RWPE2 (cell line): ENCODE measurements around the gene RELL1.

Experiments used
- ATAC-seq: fragments of 200-7000 bp; cut with Tn5 transposase; 3 replicates; pipeline ENCODE4 v1.9.1; 2021; ENCODE audit warnings: low read depth
- DNase-seq: peaks from one replicate; pipeline ENCODE4 v3.0.0-alpha.2; 2020; ENCODE audit warnings: low spot score
- H3K27ac ChIP-seq: fragments of 450-650 bp; 2 replicates; pipeline ENCODE4 v1.5.1; 2017; ENCODE audit warnings: mild to moderate bottlenecking; ENCODE audit not compliant: poor library complexity, severe bottlenecking
- H3K27me3 ChIP-seq: fragments of 250-450 bp; sonication (Bioruptor Pico); 2 replicates; pipeline ENCODE4 v1.5.1; 2021; ENCODE audit warnings: mild to moderate bottlenecking, moderate library complexity; ENCODE audit not compliant: insufficient read depth, poor library complexity, severe bottlenecking
- H3K36me3 ChIP-seq: fragments of 250-450 bp; sonication (Bioruptor Pico); 2 replicates; pipeline ENCODE4 v1.5.1; 2020; ENCODE audit warnings: low read depth, mild to moderate bottlenecking, moderate library complexity
- H3K4me1 ChIP-seq: fragments of 250-450 bp; sonication (Bioruptor Pico); 2 replicates; pipeline ENCODE4 v1.5.1; 2021; ENCODE audit warnings: mild to moderate bottlenecking, moderate library complexity; ENCODE audit not compliant: insufficient read depth, poor library complexity, severe bottlenecking
- H3K4me3 ChIP-seq: fragments of 250-450 bp; sonication (Bioruptor Pico); 2 replicates; pipeline ENCODE4 v1.5.1; 2021; ENCODE audit warnings: mild to moderate bottlenecking, moderate library complexity; ENCODE audit not compliant: severe bottlenecking
- H3K9me3 ChIP-seq: fragments of 250-450 bp; sonication (Bioruptor Pico); 2 replicates; pipeline ENCODE4 v1.5.1; 2021; ENCODE audit warnings: mild to moderate bottlenecking, moderate library complexity; ENCODE audit not compliant: severe bottlenecking
- CTCF ChIP-seq: fragments of 450-650 bp; IDR thresholded peaks from one replicate; pipeline ENCODE4 v1.5.1; 2017; ENCODE audit warnings: mild to moderate bottlenecking, moderate library complexity; ENCODE audit not compliant: poor library complexity, severe bottlenecking

RELL1 gene

DNA sequence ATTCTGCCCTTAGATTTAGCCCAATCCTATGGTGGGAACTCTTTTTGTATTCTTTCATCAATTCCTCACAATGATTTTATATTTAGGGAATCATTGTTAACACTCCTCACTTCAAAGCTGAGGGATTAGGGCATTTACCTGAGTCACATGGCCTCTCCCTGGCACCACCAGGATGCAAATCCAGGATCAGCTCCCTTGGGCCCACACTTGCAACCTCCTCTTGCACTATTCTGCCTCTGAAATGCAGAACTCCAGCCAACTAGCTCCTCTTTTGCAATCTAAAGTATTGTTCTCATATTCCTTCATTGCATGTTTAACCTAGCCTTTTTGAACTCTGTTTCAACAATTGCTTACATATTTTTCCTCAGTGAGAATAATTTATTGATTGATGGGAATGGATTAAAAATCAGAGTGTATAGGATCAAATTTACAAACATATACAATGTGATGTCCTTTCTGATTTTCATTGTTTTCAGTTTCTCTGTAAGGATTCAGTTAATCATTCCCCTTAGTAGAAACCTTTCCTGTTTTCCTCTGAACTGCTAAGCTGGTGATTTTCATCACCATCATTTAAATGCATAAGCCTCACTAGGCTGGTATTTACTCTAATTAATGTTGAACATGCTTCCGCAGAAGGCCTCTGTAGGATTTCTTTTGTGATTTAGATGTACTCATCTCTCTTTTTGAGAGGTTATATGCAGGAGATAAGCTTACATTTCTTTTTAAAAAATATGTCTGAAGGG lies 3.3 kb upstream of the RELL1 start:
- no peak for TF ChIP-seq CTCF
- Histone ChIP-seq H3K9me3 (no peaks in the 10 kb centered on the region), H3K27me3 (no peaks in the 10 kb centered on the region), H3K4me3 (no peak overlapping the region), H3K27ac (no peak overlapping the region), H3K4me1 (peaks cover 13% of the 10 kb centered on the region), H3K36me3 (no peaks in the 10 kb centered on the region)
- ATAC-seq (no peak), DNase-seq (no peak)

DNA sequence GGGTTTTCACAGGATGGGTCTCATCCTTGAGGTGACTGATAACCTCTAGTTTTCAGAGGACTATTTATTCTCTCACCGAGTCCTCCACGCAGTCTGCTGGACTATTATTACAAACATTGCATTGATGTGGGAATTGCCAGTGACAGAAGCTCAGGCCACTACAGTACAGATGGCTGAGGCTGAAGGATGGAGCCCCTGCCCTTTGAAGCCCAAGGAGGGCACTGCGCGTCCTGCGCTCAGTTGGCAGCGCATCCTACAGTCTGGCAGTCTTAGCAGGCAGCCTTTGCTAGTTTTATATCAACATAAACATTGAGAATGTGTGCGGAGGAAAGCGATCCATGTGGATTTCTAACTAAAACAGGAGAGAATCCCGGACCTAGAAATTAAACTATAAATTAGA lies 1.5 kb upstream of the RELL1 start:
- no peak overlapping the region for H3K4me3 ChIP-seq
- ATAC-seq (no peak), DNase-seq (no peak)
- TF ChIP-seq CTCF = no peak
- H3K36me3 ChIP-seq = no peaks in the 10 kb centered on the region
- no peaks in the 10 kb centered on the region for H3K27me3 ChIP-seq
- H3K9me3 ChIP-seq = no peaks in the 10 kb centered on the region
- H3K4me1 ChIP-seq = peaks cover 7% of the 10 kb centered on the region
- H3K27ac ChIP-seq = no peak overlapping the region

DNA sequence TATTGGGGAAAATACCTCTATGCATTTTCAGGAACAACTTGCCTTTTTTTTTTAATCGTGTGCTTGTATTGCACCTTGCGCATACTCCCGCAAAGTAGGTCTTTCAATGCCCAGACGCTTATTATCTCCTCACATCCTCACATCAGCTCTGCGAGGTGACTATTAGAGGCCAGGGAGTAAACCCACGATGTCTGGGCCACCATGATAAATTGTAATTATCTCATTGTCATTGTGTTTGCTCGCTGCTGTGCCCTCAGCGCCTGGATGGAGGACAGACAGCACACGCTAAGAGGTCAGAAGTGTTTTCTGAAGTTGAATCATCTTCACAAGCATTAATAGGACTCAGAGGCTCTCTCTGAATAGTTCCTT lies 1.0 kb upstream of the RELL1 start:
- peak overlapping the region; percentile 67 for H3K27ac ChIP-seq
- no peak for ATAC-seq
- no peak for TF ChIP-seq CTCF

GRCh38 chr4:37685823-37686372 lies 278 bp downstream of the RELL1 start:
- no peaks in the 10 kb centered on the region for H3K9me3 ChIP-seq
- ATAC-seq (peak; percentile 43), DNase-seq (peak; percentile 59)
- no peak for TF ChIP-seq CTCF
- H3K4me3 ChIP-seq = peak overlapping the region; percentile 72
- H3K27me3 ChIP-seq = no peaks in the 10 kb centered on the region
- H3K36me3 ChIP-seq = no peaks in the 10 kb centered on the region
- peak overlapping the region; percentile 67 for H3K27ac ChIP-seq
- peaks cover 7% of the 10 kb centered on the region for H3K4me1 ChIP-seq

More for the DNA sequence above, 1.0 kb upstream of the RELL1 start:
- H3K36me3 ChIP-seq = no peaks in the 10 kb centered on the region
- H3K4me3 ChIP-seq = peak overlapping the region; percentile 34
- H3K9me3 ChIP-seq = no peaks in the 10 kb centered on the region
- peaks cover 7% of the 10 kb centered on the region for H3K4me1 ChIP-seq
- no peaks in the 10 kb centered on the region for H3K27me3 ChIP-seq
- no peak for DNase-seq
